H1 (cell line): ENCODE data around the gene PSMC5. TPM values are rescaled to one million over a fixed set of nuclear protein-coding genes. Genes with fewer than 3 reads are reported as not detected.

Source experiments
- CTCF ChIA-PET: fragments of 300-600 bp; sonication (Branson Sonifier 250); formaldehyde crosslinking; loops from one replicate; lab custom pipeline; 2021; ENCODE audit not compliant: partially characterized antibody; lab: Charles Lee
- POLR2A ChIA-PET: fragments of 300-600 bp; sonication (Branson Sonifier 250); formaldehyde crosslinking; loops from one replicate; lab custom pipeline; 2021; ENCODE audit warnings: inconsistent platforms; ENCODE audit not compliant: partially characterized antibody; lab: Charles Lee
- DNase-seq, 2 experiments: peaks; one replicate each; pipeline versions ENCODE4 v3.0.0 to v3.0.0-alpha.2; 2010 to 2022; ENCODE audit warnings: low spot score in 2 of 2, low read depth in 1 of 2, mixed read lengths in 1 of 2
- FAIRE-seq: peaks from 2 replicates; lab custom pipeline; 2011; peaks lifted over from hg19 to GRCh38; lab: Jason Lieb, UNC
- H2AFZ ChIP-seq: 2 replicates; pipeline ENCODE4 v1.8.1; 2012; ENCODE audit warnings: low read length, inconsistent platforms
- H2AK5ac ChIP-seq: 2 replicates; pipeline ENCODE4 v1.6.1; 2013; ENCODE audit warnings: low read depth, low read length
- H2BK120ac ChIP-seq: replicated peaks from 2 replicates; pipeline ENCODE3; 2013; ENCODE audit warnings: low read depth, low read length, inconsistent platforms
- H2BK12ac ChIP-seq: 2 replicates; pipeline ENCODE4 v1.6.1; 2013; ENCODE audit warnings: low read depth, low read length
- H2BK15ac ChIP-seq: 2 replicates; pipeline ENCODE4 v1.6.1; 2013; ENCODE audit warnings: low read length
- H2BK20ac ChIP-seq: 2 replicates; pipeline ENCODE4 v1.6.1; 2013; ENCODE audit warnings: low read length
- H2BK5ac ChIP-seq: 2 replicates; pipeline ENCODE4 v1.6.1; 2013; ENCODE audit warnings: low read depth, low read length
- H3K14ac ChIP-seq: 2 replicates; pipeline ENCODE4 v1.6.1; 2013; ENCODE audit warnings: inconsistent platforms; ENCODE audit not compliant: insufficient read length
- H3K18ac ChIP-seq: 2 replicates; pipeline ENCODE4 v1.6.1; 2013; ENCODE audit warnings: low read length; ENCODE audit errors: extremely low read depth
- H3K23ac ChIP-seq: 2 replicates; pipeline ENCODE4 v1.6.1; 2013; ENCODE audit warnings: inconsistent platforms; ENCODE audit not compliant: insufficient read length
- H3K23me2 ChIP-seq: 2 replicates; pipeline ENCODE4 v1.6.1; 2013; ENCODE audit warnings: low read depth, low read length
- H3K27ac ChIP-seq: 2 replicates; pipeline ENCODE4 v1.6.1; 2011; ENCODE audit warnings: low read depth, low read length, inconsistent platforms
- H3K27me3 ChIP-seq, 4 experiments: replicated peaks in 1 of 4; 1 replicate in 1 of 4; 2 replicates in 3 of 4; pipeline versions ENCODE4 v1.6.1 to v1.8.1; 2011 to 2013; ENCODE audit warnings: low read length in 3 of 4, mild to moderate bottlenecking in 3 of 4, inconsistent platforms in 2 of 4, mixed read lengths in 2 of 4, moderate library complexity in 1 of 4; ENCODE audit not compliant: control insufficient read depth in 3 of 4, insufficient read depth in 3 of 4; ENCODE audit errors: extremely low read depth in 1 of 4
- H3K36me3 ChIP-seq, 4 experiments: 2 replicates each; pipeline versions ENCODE4 v1.6.1 to v1.8.1; 2011 to 2013; ENCODE audit warnings: mild to moderate bottlenecking in 4 of 4, low read length in 3 of 4, moderate library complexity in 2 of 4, control low read depth in 1 of 4, inconsistent platforms in 1 of 4; ENCODE audit not compliant: insufficient read depth in 4 of 4, control insufficient read depth in 2 of 4
- H3K4ac ChIP-seq: replicated peaks from 2 replicates; pipeline ENCODE3; 2013; ENCODE audit warnings: low read length, low read depth, mixed read lengths, inconsistent platforms; ENCODE audit not compliant: insufficient read length
- H3K4me1 ChIP-seq, 4 experiments: replicated peaks in 1 of 4; 1 replicate in 1 of 4; 2 replicates in 3 of 4; pipeline versions ENCODE4 v1.6.1 to v1.8.1; 2011 to 2013; ENCODE audit warnings: low read length in 3 of 4, inconsistent platforms in 2 of 4, mixed read lengths in 1 of 4; ENCODE audit not compliant: insufficient read depth in 4 of 4, control insufficient read depth in 3 of 4
- H3K4me2 ChIP-seq, 2 experiments: 2 replicates each; pipeline versions ENCODE4 v1.6.1 to v1.8.1; 2011 to 2013; ENCODE audit warnings: low read depth in 2 of 2, low read length in 2 of 2, control low read depth in 1 of 2, inconsistent platforms in 1 of 2, mild to moderate bottlenecking in 1 of 2; ENCODE audit not compliant: insufficient read depth in 1 of 2
- H3K4me3 ChIP-seq, 4 experiments: fragments of 200-600, 300-600 bp in 1 of 4; sonication (generic), shearing (Covaris generic), sonication (Bioruptor Twin) in 1 of 4; 2 replicates each; pipeline versions ENCODE4 v1.5.1 to v1.8.1; 2011 to 2016; ENCODE audit warnings: low read length in 4 of 4, low read depth in 3 of 4, control low read depth in 2 of 4, inconsistent platforms in 2 of 4, mild to moderate bottlenecking in 2 of 4, mixed read lengths in 1 of 4, moderate library complexity in 1 of 4; ENCODE audit not compliant: insufficient read depth in 2 of 4; ENCODE audit errors: extremely low read depth in 1 of 4
- H3K56ac ChIP-seq: replicated peaks from 2 replicates; pipeline ENCODE3; 2013; ENCODE audit warnings: low read depth, mild to moderate bottlenecking, mixed read lengths, low read length, inconsistent platforms; ENCODE audit not compliant: insufficient read length
- H3K79me1 ChIP-seq: 2 replicates; pipeline ENCODE4 v1.6.1; 2013; ENCODE audit warnings: low read depth, low read length, control low read depth
- H3K79me2 ChIP-seq, 2 experiments: 2 replicates each; pipeline versions ENCODE4 v1.6.1 to v1.8.1; 2012 to 2013; ENCODE audit warnings: low read length in 2 of 2, mild to moderate bottlenecking in 2 of 2, inconsistent platforms in 1 of 2; ENCODE audit not compliant: insufficient read depth in 2 of 2, control insufficient read depth in 1 of 2
- H3K9ac ChIP-seq, 4 experiments: replicated peaks in 1 of 4; 1 replicate in 1 of 4; 2 replicates in 3 of 4; pipeline versions ENCODE4 v1.6.1 to v1.8.1; 2011 to 2013; ENCODE audit warnings: low read depth in 3 of 4, low read length in 3 of 4, control low read depth in 2 of 4, mild to moderate bottlenecking in 2 of 4, moderate library complexity in 2 of 4, inconsistent platforms in 1 of 4; ENCODE audit errors: extremely low read depth in 1 of 4
- H3K9me3 ChIP-seq, 2 experiments: 2 replicates each; pipeline versions ENCODE4 v1.6.1 to v1.8.1; 2012 to 2013; ENCODE audit warnings: mild to moderate bottlenecking in 2 of 2, moderate library complexity in 2 of 2, control low read depth in 1 of 2, inconsistent platforms in 1 of 2, low read depth in 1 of 2, low read length in 1 of 2, mixed read lengths in 1 of 2; ENCODE audit not compliant: insufficient read depth in 2 of 2
- H4K20me1 ChIP-seq, 2 experiments: replicated peaks in 1 of 2; 2 replicates each; pipeline versions ENCODE3 to v1.8.1; 2011 to 2013; ENCODE audit warnings: inconsistent platforms in 2 of 2, low read length in 2 of 2, mild to moderate bottlenecking in 1 of 2; ENCODE audit not compliant: insufficient read depth in 2 of 2, control insufficient read depth in 1 of 2
- H4K5ac ChIP-seq: 2 replicates; pipeline ENCODE4 v1.6.1; 2013; ENCODE audit warnings: low read length, low read depth, mixed read lengths, inconsistent platforms; ENCODE audit not compliant: insufficient read length
- H4K8ac ChIP-seq: 2 replicates; pipeline ENCODE4 v1.8.0; 2013; ENCODE audit warnings: mild to moderate bottlenecking, moderate library complexity, low read length, inconsistent platforms; ENCODE audit not compliant: insufficient read depth; ENCODE audit errors: extremely low read depth
- H4K91ac ChIP-seq: replicated peaks from 2 replicates; pipeline ENCODE3; 2013; ENCODE audit warnings: low read length, mixed read lengths, inconsistent platforms; ENCODE audit not compliant: insufficient read length
- ASH2L ChIP-seq: fragments of 200-600, 300-600 bp; sonication (generic); IDR thresholded peaks from one replicate; pipeline ENCODE4 v1.7.1; 2017; ENCODE audit warnings: low read length
- CHD1 ChIP-seq: IDR thresholded peaks from 2 replicates; pipeline ENCODE4 v1.6.1; 2012; ENCODE audit warnings: low read depth, low read length, improper control_type of control experiment
- KDM1A ChIP-seq: fragments of 200-600, 300-600 bp; sonication (generic); IDR thresholded peaks from 2 replicates; pipeline ENCODE4 v1.7.1; 2016; ENCODE audit warnings: mild to moderate bottlenecking, low read length, borderline replicate concordance
- NANOG ChIP-seq: IDR thresholded peaks from 2 replicates; pipeline ENCODE4 v1.6.1; 2011; ENCODE audit warnings: low read length, low read depth, mild to moderate bottlenecking, inconsistent platforms; ENCODE audit not compliant: insufficient read depth, poor library complexity, severe bottlenecking
- NRF1 ChIP-seq: IDR thresholded peaks from 2 replicates; pipeline ENCODE4 v1.6.1; 2011; ENCODE audit warnings: mild to moderate bottlenecking, low read depth, low read length, improper control_type of control experiment
- ZNF274 ChIP-seq: IDR thresholded peaks from 2 replicates; pipeline ENCODE4 v1.7.0; 2012; ENCODE audit warnings: low read length, borderline replicate concordance; ENCODE audit errors: extremely low read depth
- WGBS, 2 experiments: shearing (Covaris generic) in 1 of 2; methylation state at CpG; one replicate each; pipeline versions ENCODE4 v1.1.6 to v1.1.7; 2013 to 2015; ENCODE audit warnings: low lambda C conversion rate in 2 of 2, mixed read lengths in 2 of 2, inconsistent platforms in 1 of 2, low coverage in 1 of 2, missing lambda C conversion rate in 1 of 2; ENCODE audit not compliant: insufficient replicate concordance in 2 of 2, insufficient coverage in 1 of 2, insufficient read length in 1 of 2; ENCODE audit errors: extremely low coverage in 1 of 2, missing lambda C conversion rate in 1 of 2; 5-methylcytosine and 5-hydroxymethylcytosine counted together
- polyA plus RNA-seq, 7 experiments: library from polyadenylated mRNA; depleted of rRNA in 3 of 7; stranded (reverse) in 5 of 7; unstranded in 2 of 7; fragments of >200 nt in 5 of 7; fragments of 200-250 nt in 2 of 7; gene quantifications; 1 replicate in 5 of 7; 2 replicates in 1 of 7; 4 replicates in 1 of 7; pipeline versions ENCODE4 v1.2.1 to v1.2.3, GENCODE V29; 2011 to 2013; ENCODE audit warnings: missing spikeins in 2 of 7, mixed read lengths in 2 of 7
- total RNA-seq: library from RNA; stranded (reverse); fragmentation: NEBNext Ultra II Directional; extraction: Animal tissue kit (Norgen Biotek cat#: 25700); gene quantifications from 2 replicates; pipeline ENCODE4 v1.2.1, GENCODE V29; 2021

PSMC5 gene
- total and polyA plus RNA-seq, 2 of the 8 experiments (the other 6 are each of a cell fraction or from before 2014, with no cell fraction given) = 172 to 180 TPM

GRCh38 chr17:63847525-63848249 lies 20.5 kb downstream of the PSMC5 start:
- H3K36me3 ChIP-seq = no peaks in the 10 kb centered on the region

More at GRCh38 chr17:63847525-63848249, 20.5 kb downstream of the PSMC5 start:
- no peaks in the 10 kb centered on the region for H4K20me1 ChIP-seq
- H3K23ac ChIP-seq = no peak overlapping the region
- ChIA-PET CTCF (interaction anchor here (0.8 to 6.9 kb wide), 8 partner anchors 9 to 85 kb away, joined by 3 to 77 read pairs (median 4); partner anchors contain the start of gene CD79B), POLR2A (interaction anchor here (0.8 to 1.8 kb wide), 5 partner anchors 10 to 72 kb away, joined by 3 to 10 read pairs (median 3); no protein-coding TSS in a partner anchor)
- H2BK15ac ChIP-seq = no peak overlapping the region; the same call in 1 of the 2 replicates
- H2BK20ac ChIP-seq = no peak overlapping the region
- H3K9me3 ChIP-seq = peaks cover 4 to 9% of the 10 kb centered on the region in 2 experiments; a peak in 3 of 4 replicates
- H3K23me2 ChIP-seq = peaks cover 2% of the 10 kb centered on the region
- no peak overlapping the region for H3K4me2 ChIP-seq
- no peak overlapping the region for H4K5ac ChIP-seq
- no peak overlapping the region for H4K8ac ChIP-seq
- H3K18ac ChIP-seq = no peak overlapping the region
- no peak overlapping the region for H3K4ac ChIP-seq
- H3K9ac ChIP-seq = no peak overlapping the region
- no peak overlapping the region for H2BK5ac ChIP-seq
- H3K14ac ChIP-seq = no peak overlapping the region
- H3K56ac ChIP-seq = no peak overlapping the region
- no peak overlapping the region for H3K4me3 ChIP-seq
- TF ChIP-seq CHD1 (no peak), NANOG (no peak), KDM1A (no peak), ZNF274 (no peak), NRF1 (no peak), ASH2L (no peak)
- DNase-seq (no peak), FAIRE-seq (no peak)
- no peak overlapping the region for H2AFZ ChIP-seq
- no peaks in the 10 kb centered on the region for H3K79me1 ChIP-seq
- H4K91ac ChIP-seq = no peak overlapping the region
- H2BK120ac ChIP-seq = no peak overlapping the region
- H3K4me1 ChIP-seq = no peaks in the 10 kb centered on the region
- H3K27ac ChIP-seq = no peak overlapping the region
- H2BK12ac ChIP-seq = no peak overlapping the region
- H3K27me3 ChIP-seq = peaks cover 0 to 29% (median 25%) of the 10 kb centered on the region in 4 experiments; a peak in 6 of 7 replicates
- no peaks in the 10 kb centered on the region for H3K79me2 ChIP-seq
- 60% methylated on average over 3 of the region's 3 CpGs; no CpG with 5 or more reads in 1 of the 2 experiments for WGBS, 2 experiments
- H2AK5ac ChIP-seq = no peak overlapping the region
